ENCODE results near the gene GAS2L3. TPM values are rescaled to one million over a fixed set of nuclear protein-coding genes. Genes with fewer than 3 reads are reported as not detected.

GAS2L3 gene
- polyA plus RNA-seq, 1 experiment: 9.1 TPM

DNA sequence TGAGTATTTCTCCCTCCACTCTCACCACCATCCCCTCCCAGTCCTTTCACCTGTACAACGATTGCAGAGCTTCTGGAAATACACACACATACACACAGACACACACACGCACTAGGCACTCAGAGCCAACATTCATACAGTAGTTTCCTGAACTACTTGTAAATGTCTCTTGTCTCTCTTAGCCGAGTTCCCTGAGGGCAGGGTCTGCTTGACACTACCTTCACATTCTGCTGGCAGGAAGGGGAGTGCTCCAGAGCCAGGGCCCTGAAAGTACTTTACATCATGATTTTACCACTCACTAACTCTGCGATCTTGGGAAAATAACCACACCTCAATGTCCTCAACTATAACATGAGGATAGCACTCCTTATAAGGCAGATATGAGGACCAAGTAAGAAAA is 82.7 kb downstream of the GAS2L3 start:
- no peaks in the 10 kb centered on the region for H3K27me3 ChIP-seq (ENCODE audit: control insufficient read depth, insufficient read depth, low read length)
- H3K27ac ChIP-seq (ENCODE audit: low read depth, low read length): no peak overlapping the region
- CTCF ChIA-PET: interaction anchor here (2.5 kb wide), 1 partner anchor 16 kb away, joined by 12 read pairs; no protein-coding TSS in a partner anchor
- no peak for DNase-seq (ENCODE audit: low read depth, low spot score)
- TF ChIP-seq, protein P1, sequence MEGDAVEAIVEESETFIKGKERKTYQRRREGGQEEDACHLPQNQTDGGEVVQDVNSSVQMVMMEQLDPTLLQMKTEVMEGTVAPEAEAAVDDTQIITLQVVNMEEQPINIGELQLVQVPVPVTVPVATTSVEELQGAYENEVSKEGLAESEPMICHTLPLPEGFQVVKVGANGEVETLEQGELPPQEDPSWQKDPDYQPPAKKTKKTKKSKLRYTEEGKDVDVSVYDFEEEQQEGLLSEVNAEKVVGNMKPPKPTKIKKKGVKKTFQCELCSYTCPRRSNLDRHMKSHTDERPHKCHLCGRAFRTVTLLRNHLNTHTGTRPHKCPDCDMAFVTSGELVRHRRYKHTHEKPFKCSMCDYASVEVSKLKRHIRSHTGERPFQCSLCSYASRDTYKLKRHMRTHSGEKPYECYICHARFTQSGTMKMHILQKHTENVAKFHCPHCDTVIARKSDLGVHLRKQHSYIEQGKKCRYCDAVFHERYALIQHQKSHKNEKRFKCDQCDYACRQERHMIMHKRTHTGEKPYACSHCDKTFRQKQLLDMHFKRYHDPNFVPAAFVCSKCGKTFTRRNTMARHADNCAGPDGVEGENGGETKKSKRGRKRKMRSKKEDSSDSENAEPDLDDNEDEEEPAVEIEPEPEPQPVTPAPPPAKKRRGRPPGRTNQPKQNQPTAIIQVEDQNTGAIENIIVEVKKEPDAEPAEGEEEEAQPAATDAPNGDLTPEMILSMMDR (IDR thresholded peaks at IDR 0.05; ENCODE audit: low read depth, low read length): no peak
- no peak overlapping the region for H3K4me3 ChIP-seq (ENCODE audit: low read depth, low read length)
- POLR2A ChIA-PET: no interaction called here
- no peaks in the 10 kb centered on the region for H3K9me3 ChIP-seq (ENCODE audit: control insufficient read depth, insufficient read depth, low read length)

DNA sequence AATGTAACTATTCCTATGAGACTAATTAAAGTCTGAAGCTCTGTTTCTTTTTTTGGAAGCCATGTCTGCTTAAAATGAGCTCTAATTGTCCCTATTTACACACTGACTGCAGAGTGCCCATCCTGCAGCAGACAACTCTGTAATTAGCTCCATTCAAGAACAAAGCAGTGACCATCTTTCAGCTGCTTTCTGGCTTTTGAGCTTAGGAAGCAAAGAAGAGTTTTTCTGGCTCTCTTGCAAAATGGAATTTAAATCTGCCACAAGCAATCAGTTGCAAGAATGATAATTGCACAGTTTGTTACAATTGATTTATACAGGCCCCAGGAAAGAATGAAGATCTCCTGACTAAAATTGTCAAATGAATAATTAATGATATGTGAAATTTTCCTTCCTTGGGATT is 83.4 kb downstream of the GAS2L3 start:
- H3K27me3 ChIP-seq (ENCODE audit: control insufficient read depth, insufficient read depth, low read length): no peaks in the 10 kb centered on the region
- POLR2A ChIA-PET: no interaction called here
- CTCF ChIA-PET: interaction anchor here (2.5 kb wide), 1 partner anchor 16 kb away, joined by 12 read pairs; no protein-coding TSS in a partner anchor
- no peaks in the 10 kb centered on the region for H3K9me3 ChIP-seq (ENCODE audit: control insufficient read depth, insufficient read depth, low read length)
- TF ChIP-seq, protein P1 (IDR thresholded peaks at IDR 0.05; ENCODE audit: low read depth, low read length): no peak
- no peak for DNase-seq (ENCODE audit: low read depth, low spot score)
- H3K4me3 ChIP-seq (ENCODE audit: low read depth, low read length): no peak overlapping the region
- no peak overlapping the region for H3K27ac ChIP-seq (ENCODE audit: low read depth, low read length)

DNA sequence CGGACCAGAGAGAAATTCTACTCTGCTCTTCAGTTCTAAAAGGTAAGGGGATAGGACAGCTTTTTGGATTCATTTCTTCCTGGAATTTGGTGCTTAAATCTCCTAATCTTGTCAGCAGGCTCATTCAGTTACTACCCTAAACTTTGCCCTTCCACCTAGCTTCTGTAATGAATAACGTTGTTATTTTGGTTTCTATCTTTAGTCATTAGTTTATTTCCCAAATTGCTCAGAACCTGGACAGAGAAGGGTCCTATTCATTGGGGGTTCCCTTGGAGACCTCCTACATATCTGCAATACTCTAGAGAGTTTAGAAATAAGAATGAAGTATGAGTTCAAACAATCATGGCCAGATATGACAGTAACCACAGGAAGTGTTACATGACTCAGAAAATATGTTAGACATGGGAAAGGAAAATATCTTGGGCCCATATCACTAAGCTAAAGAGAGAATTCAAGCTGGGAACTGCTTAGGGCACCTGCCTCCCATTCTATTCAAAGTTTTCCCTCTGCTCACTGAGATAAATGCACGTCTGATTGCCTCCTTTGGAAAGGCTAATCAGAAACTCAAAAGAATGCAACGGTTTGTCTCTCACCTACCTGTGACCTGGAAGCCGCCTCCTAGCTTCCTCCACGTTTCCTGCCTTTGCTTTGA is 87.9 kb downstream of the GAS2L3 start:
- H3K9me3 ChIP-seq (ENCODE audit: control insufficient read depth, insufficient read depth, low read length): no peaks in the 10 kb centered on the region
- H3K27me3 ChIP-seq (ENCODE audit: control insufficient read depth, insufficient read depth, low read length): no peaks in the 10 kb centered on the region
- H3K27ac ChIP-seq (ENCODE audit: low read depth, low read length): no peak overlapping the region
- POLR2A ChIA-PET: no interaction called here
- TF ChIP-seq, protein P1 (IDR thresholded peaks at IDR 0.05; ENCODE audit: low read depth, low read length): no peak
- H3K4me3 ChIP-seq (ENCODE audit: low read depth, low read length): no peak overlapping the region
- CTCF ChIA-PET: interaction anchor here (1.0 to 1.5 kb wide), 2 partner anchors 10 to 72 kb away, joined by 3 to 6 read pairs; no protein-coding TSS in a partner anchor
- no peak for DNase-seq (ENCODE audit: low read depth, low spot score)

DNA sequence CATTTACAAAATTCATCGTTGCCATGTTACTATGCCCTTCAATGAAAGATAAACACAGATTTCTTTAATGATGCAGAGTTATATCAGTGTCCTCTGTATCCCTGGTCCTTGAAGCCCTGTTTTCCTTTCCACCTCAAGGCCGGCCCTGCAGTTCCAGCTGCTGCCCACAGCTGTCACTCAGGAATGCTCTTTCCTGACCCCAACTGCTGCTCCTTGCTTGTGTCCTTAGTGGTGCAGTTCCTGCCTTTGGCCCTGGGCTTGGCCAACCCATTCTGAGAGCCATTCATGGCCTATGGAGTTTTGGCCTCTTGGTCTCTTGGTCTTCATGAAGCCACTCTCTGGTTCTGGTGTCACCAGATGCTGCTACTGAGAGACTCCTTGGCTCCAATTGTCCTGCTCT is 93.1 kb downstream of the GAS2L3 start:
- H3K9me3 ChIP-seq (ENCODE audit: control insufficient read depth, insufficient read depth, low read length): no peaks in the 10 kb centered on the region
- DNase-seq (ENCODE audit: low read depth, low spot score): no peak
- H3K4me3 ChIP-seq (ENCODE audit: low read depth, low read length): no peak overlapping the region
- TF ChIP-seq, protein P1 (IDR thresholded peaks at IDR 0.05; ENCODE audit: low read depth, low read length): no peak
- no peaks in the 10 kb centered on the region for H3K27me3 ChIP-seq (ENCODE audit: control insufficient read depth, insufficient read depth, low read length)
- H3K27ac ChIP-seq (ENCODE audit: low read depth, low read length): no peak overlapping the region
- POLR2A ChIA-PET: no interaction called here
- CTCF ChIA-PET: interaction anchor here (0.7 to 1.2 kb wide), 2 partner anchors 67 to 432 kb away, joined by 4 to 5 read pairs; no protein-coding TSS in a partner anchor

DNA sequence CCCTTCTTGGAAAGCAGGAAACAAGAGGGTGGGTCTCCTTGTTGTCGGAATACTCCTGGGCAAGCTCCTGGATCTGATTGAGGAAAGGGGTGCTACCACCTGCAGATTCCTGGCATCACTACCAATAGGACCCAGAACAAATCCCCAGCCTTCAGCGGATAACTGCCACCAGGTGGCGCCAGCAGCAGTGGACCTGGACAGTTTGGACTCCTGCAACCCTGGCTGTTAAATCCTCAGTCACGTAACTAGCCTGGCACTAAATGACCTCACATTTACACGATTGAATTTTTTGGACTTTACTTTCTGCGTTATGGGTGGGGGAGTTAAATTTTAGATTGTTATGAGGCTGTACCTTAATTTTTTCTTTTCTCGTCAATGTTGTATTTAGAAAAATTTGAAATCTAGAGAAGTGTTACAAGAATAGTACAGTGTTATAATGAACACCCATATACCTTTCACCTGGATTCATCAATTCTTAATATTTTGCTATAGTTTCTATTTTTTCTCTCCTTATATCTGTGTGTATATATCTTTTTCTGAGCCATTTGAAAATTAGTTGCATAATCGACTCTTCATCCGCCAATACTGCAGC is 95.6 kb downstream of the GAS2L3 start:
- H3K27me3 ChIP-seq (ENCODE audit: control insufficient read depth, insufficient read depth, low read length): no peaks in the 10 kb centered on the region
- H3K9me3 ChIP-seq (ENCODE audit: control insufficient read depth, insufficient read depth, low read length): no peaks in the 10 kb centered on the region
- DNase-seq (ENCODE audit: low read depth, low spot score): peak; percentile 16
- TF ChIP-seq, protein P1 (IDR thresholded peaks at IDR 0.05; ENCODE audit: low read depth, low read length): peak; percentile 93
- no peak overlapping the region for H3K27ac ChIP-seq (ENCODE audit: low read depth, low read length)
- H3K4me3 ChIP-seq (ENCODE audit: low read depth, low read length): no peak overlapping the region
- ChIA-PET CTCF (interaction anchor here (0.6 to 0.9 kb wide), 4 partner anchors 13 to 321 kb away, joined by 3 to 4 read pairs (median 3); no protein-coding TSS in a partner anchor), POLR2A (no interaction called here)
